H9 (cell line): ENCODE measurements around the gene RPL15. TPM values are rescaled to one million over a fixed set of nuclear protein-coding genes. Genes with fewer than 3 reads are reported as not detected.

Source experiments
- DNase-seq: peaks from one replicate; pipeline ENCODE4 v3.0.0-alpha.2; 2017
- H2AFZ ChIP-seq: one replicate; pipeline ENCODE4 v1.6.1; 2013; ENCODE audit warnings: mild to moderate bottlenecking, low read length, control low read depth, moderate library complexity
- H2AK5ac ChIP-seq: 2 replicates; pipeline ENCODE4 v1.6.1; 2013; ENCODE audit warnings: low read length, control low read depth, mixed read lengths; ENCODE audit not compliant: insufficient read length
- H2BK120ac ChIP-seq: one replicate; pipeline ENCODE4 v1.6.1; 2013; ENCODE audit warnings: low read depth, mild to moderate bottlenecking, low read length, control low read depth, inconsistent platforms; ENCODE audit not compliant: poor library complexity, severe bottlenecking
- H2BK12ac ChIP-seq: 2 replicates; pipeline ENCODE4 v1.6.1; 2013; ENCODE audit warnings: low read length, control low read depth, mixed read lengths, low read depth; ENCODE audit not compliant: insufficient read length
- H2BK15ac ChIP-seq: 2 replicates; pipeline ENCODE4 v1.6.1; 2013; ENCODE audit warnings: low read depth, low read length, control low read depth
- H2BK20ac ChIP-seq: one replicate; pipeline ENCODE4 v1.6.1; 2013; ENCODE audit warnings: low read depth, mild to moderate bottlenecking, low read length, control low read depth, inconsistent platforms; ENCODE audit not compliant: poor library complexity, severe bottlenecking
- H2BK5ac ChIP-seq: 2 replicates; pipeline ENCODE4 v1.6.1; 2013; ENCODE audit warnings: low read length, control low read depth, mixed read lengths; ENCODE audit not compliant: insufficient read length
- H3K14ac ChIP-seq: 2 replicates; pipeline ENCODE4 v1.6.1; 2013; ENCODE audit warnings: low read length, control low read depth; ENCODE audit not compliant: insufficient read depth
- H3K18ac ChIP-seq: 2 replicates; pipeline ENCODE4 v1.6.1; 2013; ENCODE audit warnings: low read depth, mild to moderate bottlenecking, mixed read lengths, low read length, control low read depth; ENCODE audit not compliant: insufficient read length
- H3K23ac ChIP-seq: 2 replicates; pipeline ENCODE4 v1.6.1; 2013; ENCODE audit warnings: low read length, control low read depth, mixed read lengths, low read depth; ENCODE audit not compliant: insufficient read length
- H3K23me2 ChIP-seq: 2 replicates; pipeline ENCODE4 v1.6.1; 2013; ENCODE audit warnings: low read depth, mild to moderate bottlenecking, mixed read lengths, low read length, control low read depth; ENCODE audit not compliant: insufficient read length, poor library complexity, severe bottlenecking
- H3K27ac ChIP-seq: 2 replicates; pipeline ENCODE4 v1.5.1; 2013; ENCODE audit warnings: low read length, control low read depth, mixed read lengths, low read depth; ENCODE audit not compliant: insufficient read length
- H3K27me3 ChIP-seq: 2 replicates; pipeline ENCODE4 v1.6.1; 2013; ENCODE audit warnings: low read length, control low read depth, inconsistent platforms; ENCODE audit not compliant: insufficient read depth
- H3K4ac ChIP-seq: 2 replicates; pipeline ENCODE4 v1.6.1; 2013; ENCODE audit warnings: low read depth, mild to moderate bottlenecking, control low read depth, inconsistent platforms, low read length, moderate library complexity
- H3K4me1 ChIP-seq: 2 replicates; pipeline ENCODE4 v1.6.1; 2013; ENCODE audit warnings: low read length, control low read depth, inconsistent platforms; ENCODE audit not compliant: insufficient read depth
- H3K4me2 ChIP-seq: 2 replicates; pipeline ENCODE4 v1.6.1; 2013; ENCODE audit warnings: low read length, control low read depth, mixed read lengths; ENCODE audit not compliant: insufficient read length, insufficient read depth
- H3K56ac ChIP-seq: 2 replicates; pipeline ENCODE4 v1.6.1; 2013; ENCODE audit warnings: low read depth, mild to moderate bottlenecking, mixed read lengths, low read length, control low read depth; ENCODE audit not compliant: insufficient read length
- H3K79me1 ChIP-seq: 2 replicates; pipeline ENCODE4 v1.6.1; 2013; ENCODE audit warnings: low read depth, mild to moderate bottlenecking, moderate library complexity, low read length, control low read depth, inconsistent platforms; ENCODE audit not compliant: insufficient read depth, poor library complexity, severe bottlenecking
- H3K79me2 ChIP-seq: 2 replicates; pipeline ENCODE4 v1.6.1; 2013; ENCODE audit warnings: low read length, control low read depth, inconsistent platforms; ENCODE audit not compliant: insufficient read depth
- H3K9ac ChIP-seq: 2 replicates; pipeline ENCODE4 v1.6.1; 2013; ENCODE audit warnings: low read length, control low read depth, mixed read lengths; ENCODE audit not compliant: insufficient read length; ENCODE audit errors: extremely low read depth
- H3K9me3 ChIP-seq: one replicate; pipeline ENCODE4 v1.6.1; 2013; ENCODE audit warnings: low read depth, low read length, inconsistent platforms; ENCODE audit not compliant: control insufficient read depth
- H3T11ph ChIP-seq: one replicate; pipeline ENCODE4 v1.6.1; 2013; ENCODE audit warnings: mild to moderate bottlenecking, low read length, control low read depth, inconsistent platforms
- H4K20me1 ChIP-seq: one replicate; pipeline ENCODE4 v1.6.1; 2013; ENCODE audit not compliant: control insufficient read depth, insufficient read length, insufficient read depth
- H4K5ac ChIP-seq: 2 replicates; pipeline ENCODE4 v1.6.1; 2013; ENCODE audit warnings: low read depth, mild to moderate bottlenecking, mixed read lengths, low read length, control low read depth; ENCODE audit not compliant: insufficient read length
- H4K8ac ChIP-seq: replicated peaks from 2 replicates; pipeline ENCODE4 v1.6.1; 2013; ENCODE audit warnings: low read length, control low read depth, mixed read lengths, low read depth; ENCODE audit not compliant: insufficient read length
- H4K91ac ChIP-seq: 2 replicates; pipeline ENCODE4 v1.6.1; 2013; ENCODE audit warnings: low read depth, mild to moderate bottlenecking, moderate library complexity, mixed read lengths, low read length, control low read depth; ENCODE audit not compliant: insufficient read length
- H3K27ac Mint-ChIP-seq, 3 experiments: 2 replicates in 2 of 3; 3 replicates in 1 of 3; pipeline ENCODE4 v1.8.0; 2020 to 2021; ENCODE audit warnings: mixed read lengths in 3 of 3, mild to moderate bottlenecking in 1 of 3, moderate library complexity in 1 of 3
- H3K27me3 Mint-ChIP-seq: 2 replicates; pipeline ENCODE4 v1.8.0; 2021; ENCODE audit warnings: low read depth, mild to moderate bottlenecking, moderate library complexity, mixed read lengths
- H3K36me3 Mint-ChIP-seq, 3 experiments: 2 replicates in 2 of 3; 3 replicates in 1 of 3; pipeline ENCODE4 v1.8.0; 2020 to 2021; ENCODE audit warnings: low read depth in 3 of 3, mixed read lengths in 3 of 3; ENCODE audit not compliant: insufficient read depth in 1 of 3
- H3K4me1 Mint-ChIP-seq, 2 experiments: 2 replicates each; pipeline ENCODE4 v1.8.0; 2020; ENCODE audit warnings: mixed read lengths in 2 of 2
- H3K4me3 Mint-ChIP-seq, 2 experiments: 2 replicates in 1 of 2; 3 replicates in 1 of 2; pipeline ENCODE4 v1.8.0; 2020 to 2021; ENCODE audit warnings: mild to moderate bottlenecking in 2 of 2, mixed read lengths in 2 of 2, moderate library complexity in 1 of 2
- H3K9me3 Mint-ChIP-seq, 2 experiments: 2 replicates in 1 of 2; 3 replicates in 1 of 2; pipeline ENCODE4 v1.8.0; 2020; ENCODE audit warnings: mild to moderate bottlenecking in 2 of 2, mixed read lengths in 2 of 2, moderate library complexity in 1 of 2
- CTCF ChIP-seq: fragments of 200-600 bp; sonication (generic); conservative IDR thresholded peaks from 3 replicates; pipeline ENCODE4 v1.8.0; 2021; ENCODE audit warnings: antibody characterized with exemption, mild to moderate bottlenecking
- WGBS: extraction: QIAGEN DNeasy Blood & Tissue Kit; methylation state at CpG from one replicate; pipeline ENCODE4 v1.1.7; 2013; ENCODE audit warnings: missing lambda C conversion rate, low lambda C conversion rate, mixed read lengths; ENCODE audit not compliant: insufficient read length; ENCODE audit errors: extremely low coverage; 5-methylcytosine and 5-hydroxymethylcytosine counted together
- total RNA-seq: library from RNA; stranded (reverse); gene quantifications from 2 replicates; pipeline ENCODE4 v1.2.1, GENCODE V29; 2021

The RPL15 gene
- total RNA-seq, 1 experiment from 2014 or later = 2,794 TPM

GRCh38 chr3:23874359-23875112 lies 42.4 kb upstream of the RPL15 start:
- Histone ChIP-seq H3K79me1 (no peaks in the 10 kb centered on the region), H4K8ac (no peak overlapping the region), H4K20me1 (no peaks in the 10 kb centered on the region), H2BK5ac (no peak overlapping the region), H4K5ac (no peak overlapping the region), H2BK15ac (no peak overlapping the region), H3K9ac (no peak overlapping the region), H3T11ph (no peak overlapping the region), H3K27ac (no peak overlapping the region), H3K79me2 (peaks cover 5% of the 10 kb centered on the region; the same call in 1 of the 2 replicates), H3K4me1 (peaks cover 2% of the 10 kb centered on the region; the same call in 1 of the 2 replicates), H3K23ac (no peak overlapping the region), H2BK20ac (no peak overlapping the region), H3K56ac (no peak overlapping the region), H3K4ac (no peak overlapping the region), H3K9me3 (no peaks in the 10 kb centered on the region), H3K14ac (no peak overlapping the region), H3K23me2 (no peaks in the 10 kb centered on the region), H2BK12ac (no peak overlapping the region), H4K91ac (no peak overlapping the region), H2BK120ac (no peak overlapping the region), H3K18ac (no peak overlapping the region), H3K4me2 (no peak overlapping the region), H2AFZ (no peak overlapping the region), H2AK5ac (no peak overlapping the region), H3K27me3 (no peaks in the 10 kb centered on the region)
- H3K4me3 Mint-ChIP-seq = no peak overlapping the region
- no peak for TF ChIP-seq CTCF
- peaks cover 21 to 40% (median 38%) of the 10 kb centered on the region in 3 experiments for H3K36me3 Mint-ChIP-seq
- H3K27ac Mint-ChIP-seq = no peak overlapping the region
- peaks cover 18 to 26% of the 10 kb centered on the region in 2 experiments for H3K9me3 Mint-ChIP-seq
- H3K4me1 Mint-ChIP-seq = peaks cover 19 to 23% of the 10 kb centered on the region in 2 experiments
- DNase-seq = no peak
- no CpG with 5 or more reads among the region's 6 CpGs for WGBS
- H3K27me3 Mint-ChIP-seq = no peaks in the 10 kb centered on the region
